Trophoblast cell (in vitro differentiated cells and primary cell): ENCODE measurements around the gene DNAI7.

Experiments used
- DNase-seq, 2 donors: peaks; one replicate each; pipeline ENCODE4 v3.0.0-alpha.2; 2016
- H2AFZ ChIP-seq: 2 replicates; pipeline ENCODE4 v1.6.1; 2013; ENCODE audit warnings: low read length, moderate library complexity, mild to moderate bottlenecking; ENCODE audit not compliant: insufficient read depth, poor library complexity
- H2AK5ac ChIP-seq: 2 replicates; pipeline ENCODE4 v1.6.1; 2013; ENCODE audit warnings: mild to moderate bottlenecking, low read length
- H2BK120ac ChIP-seq: 2 replicates; pipeline ENCODE4 v1.6.1; 2013; ENCODE audit warnings: low read length, mild to moderate bottlenecking, moderate library complexity; ENCODE audit not compliant: insufficient read depth, poor library complexity
- H2BK12ac ChIP-seq: 2 replicates; pipeline ENCODE4 v1.6.1; 2013; ENCODE audit warnings: mild to moderate bottlenecking, low read length, moderate library complexity
- H2BK5ac ChIP-seq: 2 replicates; pipeline ENCODE4 v1.6.1; 2013; ENCODE audit warnings: low read length, low read depth, moderate library complexity, mild to moderate bottlenecking; ENCODE audit not compliant: poor library complexity
- H3K14ac ChIP-seq: 2 replicates; pipeline ENCODE4 v1.6.1; 2013; ENCODE audit warnings: mild to moderate bottlenecking, low read length
- H3K18ac ChIP-seq: 2 replicates; pipeline ENCODE4 v1.6.1; 2013; ENCODE audit warnings: mild to moderate bottlenecking, low read length
- H3K23ac ChIP-seq: 2 replicates; pipeline ENCODE4 v1.6.1; 2013; ENCODE audit warnings: low read length
- H3K27ac ChIP-seq: 2 replicates; pipeline ENCODE4 v1.5.1; 2013; ENCODE audit warnings: low read depth, mild to moderate bottlenecking, inconsistent platforms, low read length, moderate library complexity
- H3K27me3 ChIP-seq: 2 replicates; pipeline ENCODE4 v1.6.1; 2013; ENCODE audit warnings: inconsistent platforms, mild to moderate bottlenecking, low read length, moderate library complexity; ENCODE audit not compliant: insufficient read depth
- H3K36me3 ChIP-seq, 2 experiments: 1 replicate in 1 of 2; 2 replicates in 1 of 2; pipeline ENCODE4 v1.6.1; 2013; ENCODE audit warnings: low read length in 2 of 2, mild to moderate bottlenecking in 2 of 2, moderate library complexity in 1 of 2; ENCODE audit not compliant: insufficient read depth in 2 of 2, control insufficient read depth in 1 of 2
- H3K4ac ChIP-seq: 2 replicates; pipeline ENCODE4 v1.6.1; 2013; ENCODE audit warnings: low read depth, mild to moderate bottlenecking, low read length, moderate library complexity
- H3K4me1 ChIP-seq, 2 experiments: 1 replicate in 1 of 2; 2 replicates in 1 of 2; pipeline ENCODE4 v1.6.1; 2013; ENCODE audit warnings: low read length in 2 of 2, mild to moderate bottlenecking in 2 of 2, moderate library complexity in 1 of 2; ENCODE audit not compliant: insufficient read depth in 2 of 2, control insufficient read depth in 1 of 2
- H3K4me2 ChIP-seq: 2 replicates; pipeline ENCODE4 v1.6.1; 2013; ENCODE audit warnings: inconsistent platforms, mild to moderate bottlenecking, low read length, moderate library complexity
- H3K4me3 ChIP-seq: 2 replicates; pipeline ENCODE4 v1.5.1; 2013; ENCODE audit warnings: mild to moderate bottlenecking, low read depth, low read length, inconsistent platforms
- H3K79me1 ChIP-seq: one replicate; pipeline ENCODE4 v1.6.1; 2013; ENCODE audit warnings: low read length
- H3K79me2 ChIP-seq: 2 replicates; pipeline ENCODE4 v1.6.1; 2013; ENCODE audit warnings: low read length, mild to moderate bottlenecking; ENCODE audit not compliant: control insufficient read depth, insufficient read depth, poor library complexity
- H3K9ac ChIP-seq: 2 replicates; pipeline ENCODE4 v1.6.1; 2013; ENCODE audit warnings: mild to moderate bottlenecking, low read length
- H3K9me3 ChIP-seq: 2 replicates; pipeline ENCODE4 v1.6.1; 2013; ENCODE audit warnings: low read depth, mild to moderate bottlenecking, control low read depth, inconsistent platforms, low read length; ENCODE audit not compliant: insufficient read depth
- H4K12ac ChIP-seq: 2 replicates; pipeline ENCODE4 v1.6.1; 2013; ENCODE audit warnings: low read depth, mild to moderate bottlenecking, low read length, moderate library complexity
- H4K8ac ChIP-seq: 2 replicates; pipeline ENCODE4 v1.6.1; 2013; ENCODE audit warnings: low read depth, mild to moderate bottlenecking, low read length, moderate library complexity
- H4K91ac ChIP-seq: one replicate; pipeline ENCODE4 v1.6.1; 2013; ENCODE audit warnings: low read depth, mild to moderate bottlenecking, low read length, moderate library complexity
- WGBS: extraction: QIAGEN DNeasy Blood & Tissue Kit; methylation state at CpG from one replicate; pipeline ENCODE4 v1.1.7; 2013; ENCODE audit warnings: missing lambda C conversion rate; ENCODE audit not compliant: insufficient read length, insufficient coverage; ENCODE audit errors: extremely low coverage; 5-methylcytosine and 5-hydroxymethylcytosine counted together

DNAI7 gene

GRCh38 chr12:25069224-25069623, 125.7 kb downstream of the DNAI7 start:
- H3K18ac ChIP-seq = no peak overlapping the region
- H3K9me3 ChIP-seq = no peaks in the 10 kb centered on the region
- DNase-seq = no peak
- no CpG with 5 or more reads among the region's 2 CpGs for WGBS
- H2BK12ac ChIP-seq = no peak overlapping the region
- no peak overlapping the region for H3K4me3 ChIP-seq
- no peak overlapping the region for H2AK5ac ChIP-seq
- no peak overlapping the region for H3K4ac ChIP-seq
- no peaks in the 10 kb centered on the region for H3K79me2 ChIP-seq
- H3K27me3 ChIP-seq = no peaks in the 10 kb centered on the region
- no peak overlapping the region for H2AFZ ChIP-seq
- no peak overlapping the region for H4K8ac ChIP-seq
- H3K9ac ChIP-seq = no peak overlapping the region
- H4K91ac ChIP-seq = no peak overlapping the region
- H3K36me3 ChIP-seq = no peaks in the 10 kb centered on the region
- H3K14ac ChIP-seq = no peak overlapping the region
- no peaks in the 10 kb centered on the region for H3K79me1 ChIP-seq
- no peaks in the 10 kb centered on the region for H3K4me1 ChIP-seq
- no peak overlapping the region for H3K23ac ChIP-seq
- no peak overlapping the region for H2BK5ac ChIP-seq
- H3K4me2 ChIP-seq = no peak overlapping the region
- no peak overlapping the region for H2BK120ac ChIP-seq
- H3K27ac ChIP-seq = no peak overlapping the region
- H4K12ac ChIP-seq = no peak overlapping the region

GRCh38 chr12:25065035-25065434, 129.9 kb downstream of the DNAI7 start:
- no peak overlapping the region for H3K4me3 ChIP-seq
- H2AFZ ChIP-seq = no peak overlapping the region
- H3K36me3 ChIP-seq = no peaks in the 10 kb centered on the region
- DNase-seq = peak in 1 of 2 donors; percentile 36
- no peak overlapping the region for H3K14ac ChIP-seq
- H2BK12ac ChIP-seq = no peak overlapping the region
- no peaks in the 10 kb centered on the region for H3K79me1 ChIP-seq
- no peaks in the 10 kb centered on the region for H3K4me1 ChIP-seq
- no peak overlapping the region for H2BK5ac ChIP-seq
- H3K27ac ChIP-seq = no peak overlapping the region
- no peak overlapping the region for H4K8ac ChIP-seq
- H3K9me3 ChIP-seq = no peaks in the 10 kb centered on the region
- no peak overlapping the region for H3K23ac ChIP-seq
- H3K4me2 ChIP-seq = no peak overlapping the region
- WGBS = no CpG with 5 or more reads among the region's 2 CpGs
- H2AK5ac ChIP-seq = no peak overlapping the region
- no peak overlapping the region for H3K9ac ChIP-seq
- no peak overlapping the region for H4K91ac ChIP-seq
- no peak overlapping the region for H3K18ac ChIP-seq
- H3K79me2 ChIP-seq = no peaks in the 10 kb centered on the region
- no peak overlapping the region for H3K4ac ChIP-seq
- no peaks in the 10 kb centered on the region for H3K27me3 ChIP-seq
- no peak overlapping the region for H4K12ac ChIP-seq
- no peak overlapping the region for H2BK120ac ChIP-seq

GRCh38 chr12:25063873-25064628, 130.9 kb downstream of the DNAI7 start:
- Histone ChIP-seq H3K9ac (no peak overlapping the region), H3K23ac (no peak overlapping the region), H3K27me3 (no peaks in the 10 kb centered on the region), H3K27ac (no peak overlapping the region), H3K79me1 (no peaks in the 10 kb centered on the region), H3K4me1 (no peaks in the 10 kb centered on the region), H4K8ac (no peak overlapping the region), H2AFZ (no peak overlapping the region), H3K36me3 (no peaks in the 10 kb centered on the region), H3K4ac (no peak overlapping the region), H2BK12ac (no peak overlapping the region), H3K4me3 (no peak overlapping the region), H4K12ac (no peak overlapping the region), H3K18ac (no peak overlapping the region), H2AK5ac (no peak overlapping the region), H3K4me2 (no peak overlapping the region), H3K14ac (no peak overlapping the region), H4K91ac (no peak overlapping the region), H3K79me2 (no peaks in the 10 kb centered on the region), H2BK120ac (no peak overlapping the region), H2BK5ac (no peak overlapping the region), H3K9me3 (no peaks in the 10 kb centered on the region)
- WGBS = no CpG with 5 or more reads among the region's 5 CpGs
- no peak for DNase-seq

- Histone ChIP-seq H3K4me3 (no peak overlapping the region), H4K8ac (no peak overlapping the region), H3K79me1 (no peaks in the 10 kb centered on the region), H2BK12ac (no peak overlapping the region), H2AK5ac (no peak overlapping the region), H3K79me2 (no peaks in the 10 kb centered on the region), H3K14ac (no peak overlapping the region), H2BK120ac (no peak overlapping the region), H3K9me3 (no peaks in the 10 kb centered on the region), H3K9ac (no peak overlapping the region), H3K18ac (no peak overlapping the region), H3K27me3 (no peaks in the 10 kb centered on the region), H2BK5ac (no peak overlapping the region), H3K4me2 (no peak overlapping the region), H4K91ac (no peak overlapping the region), H3K4ac (no peak overlapping the region), H3K27ac (no peak overlapping the region), H3K23ac (no peak overlapping the region), H4K12ac (no peak overlapping the region), H3K36me3 (no peaks in the 10 kb centered on the region), H3K4me1 (no peaks in the 10 kb centered on the region), H2AFZ (no peak overlapping the region)
- DNase-seq = no peak
These were observed 136.3 kb downstream of the DNAI7 start for GRCh38 chr12:25058658-25059058.
